Fibroblast of peridontal ligament (primary cell): ENCODE data around the gene RHEBL1.

Source experiments
- DNase-seq: peaks from one replicate; pipeline ENCODE4 v3.0.0-alpha.2; 2010; ENCODE audit errors: extremely low read depth

The RHEBL1 gene

GRCh38 chr12:49037111-49037946, 32.5 kb downstream of the RHEBL1 start:
- DNase-seq = no peak

- DNase-seq = no peak
Observed at GRCh38 chr12:49036029-49036428, 33.8 kb downstream of the RHEBL1 start.

GRCh38 chr12:49034286-49034622, 35.5 kb downstream of the RHEBL1 start:
- no peak for DNase-seq

GRCh38 chr12:49033611-49034285, 36.0 kb downstream of the RHEBL1 start:
- no peak for DNase-seq

- DNase-seq = no peak
Observed at GRCh38 chr12:49032679-49033447, 36.9 kb downstream of the RHEBL1 start.

GRCh38 chr12:49032276-49032675, 37.5 kb downstream of the RHEBL1 start:
- DNase-seq = no peak

GRCh38 chr12:49031573-49032161, 38.1 kb downstream of the RHEBL1 start:
- no peak for DNase-seq

- DNase-seq = no peak
Observed at GRCh38 chr12:49030714-49031572, 38.8 kb downstream of the RHEBL1 start.

GRCh38 chr12:49030119-49030518, 39.7 kb downstream of the RHEBL1 start:
- no peak for DNase-seq

- DNase-seq = no peak
Observed at GRCh38 chr12:49028666-49029275, 41.0 kb downstream of the RHEBL1 start.

GRCh38 chr12:49027846-49028555, 41.8 kb downstream of the RHEBL1 start:
- DNase-seq = no peak

- DNase-seq = no peak
Observed at GRCh38 chr12:49026678-49027480, 42.9 kb downstream of the RHEBL1 start.

- DNase-seq = no peak
Observed at GRCh38 chr12:49026101-49026500, 43.7 kb downstream of the RHEBL1 start.

- no peak for DNase-seq
Observed at GRCh38 chr12:49025463-49025862, 44.3 kb downstream of the RHEBL1 start.

GRCh38 chr12:49024543-49024942, 45.2 kb downstream of the RHEBL1 start:
- no peak for DNase-seq

- DNase-seq = no peak
Observed at GRCh38 chr12:49023812-49024211, 46.0 kb downstream of the RHEBL1 start.

- DNase-seq = no peak
Observed at GRCh38 chr12:49022558-49023178, 47.1 kb downstream of the RHEBL1 start.

- DNase-seq = no peak
Observed at GRCh38 chr12:49021292-49021915, 48.4 kb downstream of the RHEBL1 start.
